HG03095 (cell line): ENCODE measurements around the gene SNX30.

Experiments used
- ATAC-seq: cut with Tn5 transposase; IDR thresholded peaks from one replicate; pipeline ENCODE4 v1.9.1; 2021; ENCODE audit warnings: moderate library complexity; ENCODE audit not compliant: unreplicated experiment

Gene SNX30

GRCh38 chr9:112819635-112820496 lies 69.3 kb downstream of the SNX30 start:
- peak; percentile 63 for ATAC-seq

- no peak for ATAC-seq
Measured at GRCh38 chr9:112820881-112821280, 70.3 kb downstream of the SNX30 start.

- ATAC-seq, result no peak
Measured at GRCh38 chr9:112822618-112823017, 72.1 kb downstream of the SNX30 start.

- no peak for ATAC-seq
Measured at GRCh38 chr9:112823257-112823656, 72.7 kb downstream of the SNX30 start.

- ATAC-seq, result no peak
Measured at GRCh38 chr9:112831281-112831851, 80.8 kb downstream of the SNX30 start.

- ATAC-seq, result no peak
Measured at GRCh38 chr9:112831969-112832368, 81.4 kb downstream of the SNX30 start.

GRCh38 chr9:112833081-112833480 lies 82.5 kb downstream of the SNX30 start:
- no peak for ATAC-seq

GRCh38 chr9:112836394-112836793 lies 85.8 kb downstream of the SNX30 start:
- no peak for ATAC-seq

- ATAC-seq, result no peak
Measured at GRCh38 chr9:112838342-112838741, 87.8 kb downstream of the SNX30 start.

GRCh38 chr9:112839331-112839730 lies 88.8 kb downstream of the SNX30 start:
- no peak for ATAC-seq

- ATAC-seq, result no peak
Measured at GRCh38 chr9:112841261-112841660, 90.7 kb downstream of the SNX30 start.

- no peak for ATAC-seq
Measured at GRCh38 chr9:112842555-112842954, 92.0 kb downstream of the SNX30 start.

- peak; percentile 68 for ATAC-seq
Measured at GRCh38 chr9:112844771-112845542, 94.4 kb downstream of the SNX30 start.

GRCh38 chr9:112846528-112847488 lies 96.2 kb downstream of the SNX30 start:
- no peak for ATAC-seq

- no peak for ATAC-seq
Measured at GRCh38 chr9:112848316-112849151, 98.0 kb downstream of the SNX30 start.

- ATAC-seq, result no peak
Measured at GRCh38 chr9:112849363-112849922, 98.9 kb downstream of the SNX30 start.

GRCh38 chr9:112850840-112851239 lies 100.3 kb downstream of the SNX30 start:
- no peak for ATAC-seq

GRCh38 chr9:112852741-112853504 lies 102.4 kb downstream of the SNX30 start:
- no peak for ATAC-seq
